ENCODE results near the gene PNMT. TPM values are rescaled to one million over a fixed set of nuclear protein-coding genes. Genes with fewer than 3 reads are reported as not detected.

The PNMT gene
- total RNA-seq, 1 experiment from 2014 or later, result 1.1 TPM

GRCh38 chr17:39716073-39716818 lies 48.0 kb downstream of the PNMT start:
- ChIA-PET CTCF (interaction anchor here (0.7 kb wide), 1 partner anchor 166 kb away, joined by 3 read pairs; no protein-coding TSS in a partner anchor), POLR2A (ENCODE audit: unreplicated experiment) (no interaction called here)
- intact Hi-C loops (cut with micrococcal nuclease; ENCODE audit: unreplicated experiment), result no loop called here
- BruUV-seq (replicated peaks), result no TSS peak
- Histone ChIP-seq H3K4me1 (replicated peaks; ENCODE audit: insufficient read depth) (no peaks in the 10 kb centered on the region), H3K36me3 (ENCODE audit: low read depth) (no peaks in the 10 kb centered on the region), H3K9me2 (ENCODE audit: insufficient read depth) (no peaks in the 10 kb centered on the region), H4K20me1 (ENCODE audit: insufficient read depth) (no peaks in the 10 kb centered on the region), H3K9me3 (ENCODE audit: insufficient read depth, low read depth) (no peaks in the 10 kb centered on the region), H3K4me2 (no peak overlapping the region), H3K79me2 (ENCODE audit: low read depth) (no peaks in the 10 kb centered on the region), H2AFZ (no peak overlapping the region), H3K27me3 (ENCODE audit: insufficient read depth, low read depth) (no peaks in the 10 kb centered on the region), H3F3A (ENCODE audit: insufficient read depth, low read depth) (peaks cover 3% of the 10 kb centered on the region; the same call in 1 of the 2 replicates), H3K4me3 (no peak overlapping the region), H3K27ac (no peak overlapping the region)
- no peak for TF ChIP-seq CTCF (conservative IDR thresholded peaks at IDR 0.05)
- TF ChIP-seq EZH2 (IDR thresholded peaks at IDR 0.05; ENCODE audit: low read depth), result no peak
- DNase-seq, result no peak

DNA sequence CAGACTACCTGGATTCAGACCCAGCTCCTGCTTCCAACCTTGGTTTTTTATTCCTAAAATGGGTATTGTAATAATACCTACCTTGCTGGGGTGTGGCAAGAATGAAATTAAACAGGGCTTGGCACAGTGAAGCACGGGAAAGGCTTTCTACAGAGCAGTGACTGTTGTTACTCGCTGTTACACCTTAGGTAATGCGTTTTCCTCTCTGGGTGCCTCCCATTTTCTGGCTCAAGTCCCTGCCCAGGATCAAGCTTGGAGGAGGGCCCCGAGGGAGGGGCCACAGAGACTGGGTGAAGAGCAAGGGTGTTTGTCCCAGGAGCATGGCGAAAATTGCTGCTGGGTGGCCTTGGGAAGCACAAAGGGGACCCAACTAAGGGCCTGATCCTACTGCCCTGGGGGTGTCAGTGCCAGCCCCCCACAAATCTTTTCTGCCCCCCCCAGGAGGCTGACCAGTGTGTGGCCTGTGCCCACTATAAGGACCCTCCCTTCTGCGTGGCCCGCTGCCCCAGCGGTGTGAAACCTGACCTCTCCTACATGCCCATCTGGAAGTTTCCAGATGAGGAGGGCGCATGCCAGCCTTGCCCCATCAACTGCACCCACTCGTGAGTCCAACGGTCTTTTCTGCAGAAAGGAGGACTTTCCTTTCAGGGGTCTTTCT lies 48.8 kb downstream of the PNMT start:
- Histone ChIP-seq H3K4me2 (no peak overlapping the region), H2AFZ (no peak overlapping the region), H3K79me2 (ENCODE audit: low read depth) (no peaks in the 10 kb centered on the region), H3K4me1 (replicated peaks; ENCODE audit: insufficient read depth) (no peaks in the 10 kb centered on the region), H3K9me2 (ENCODE audit: insufficient read depth) (no peaks in the 10 kb centered on the region), H3K27ac (no peak overlapping the region), H3K4me3 (no peak overlapping the region), H3K9me3 (ENCODE audit: insufficient read depth, low read depth) (no peaks in the 10 kb centered on the region), H3K36me3 (ENCODE audit: low read depth) (no peaks in the 10 kb centered on the region), H3K27me3 (ENCODE audit: insufficient read depth, low read depth) (no peaks in the 10 kb centered on the region), H3F3A (ENCODE audit: insufficient read depth, low read depth) (peaks cover 3% of the 10 kb centered on the region; the same call in 1 of the 2 replicates), H4K20me1 (ENCODE audit: insufficient read depth) (no peaks in the 10 kb centered on the region)
- BruUV-seq (replicated peaks), result no TSS peak
- TF ChIP-seq EZH2 (IDR thresholded peaks at IDR 0.05; ENCODE audit: low read depth), result no peak
- TF ChIP-seq CTCF (conservative IDR thresholded peaks at IDR 0.05), result no peak
- intact Hi-C loops (cut with micrococcal nuclease; ENCODE audit: unreplicated experiment), result no loop called here
- ChIA-PET POLR2A (ENCODE audit: unreplicated experiment) (no interaction called here), CTCF (no interaction called here)
- DNase-seq, result no peak

- ChIA-PET CTCF (no interaction called here), POLR2A (ENCODE audit: unreplicated experiment) (no interaction called here)
- Histone ChIP-seq H3K27ac (no peak overlapping the region), H3K4me1 (replicated peaks; ENCODE audit: insufficient read depth) (no peaks in the 10 kb centered on the region), H3K27me3 (ENCODE audit: insufficient read depth, low read depth) (no peaks in the 10 kb centered on the region), H3K79me2 (ENCODE audit: low read depth) (no peaks in the 10 kb centered on the region), H3K9me2 (ENCODE audit: insufficient read depth) (no peaks in the 10 kb centered on the region), H2AFZ (no peak overlapping the region), H3F3A (ENCODE audit: insufficient read depth, low read depth) (peaks cover 3% of the 10 kb centered on the region; the same call in 1 of the 2 replicates), H3K4me2 (no peak overlapping the region), H3K36me3 (ENCODE audit: low read depth) (no peaks in the 10 kb centered on the region), H3K9me3 (ENCODE audit: insufficient read depth, low read depth) (no peaks in the 10 kb centered on the region), H3K4me3 (no peak overlapping the region), H4K20me1 (ENCODE audit: insufficient read depth) (no peaks in the 10 kb centered on the region)
- TF ChIP-seq CTCF (conservative IDR thresholded peaks at IDR 0.05) (no peak), EZH2 (IDR thresholded peaks at IDR 0.05; ENCODE audit: low read depth) (no peak)
- intact Hi-C loops (cut with micrococcal nuclease; ENCODE audit: unreplicated experiment), result no loop called here
- DNase-seq, result no peak
- BruUV-seq (replicated peaks), result no TSS peak
Measured at GRCh38 chr17:39717660-39718059, 49.4 kb downstream of the PNMT start.
